HG03060 (cell line): ENCODE measurements around the gene SDR42E2.
"Not testable (repeated sequence)": the region's sequence is repeated elsewhere in the genome, so short reads cannot be mapped to it uniquely, and the experiment has no call there.

Source experiments
- ATAC-seq: cut with Tn5 transposase; IDR thresholded peaks from one replicate; pipeline ENCODE4 v1.9.1; 2021; ENCODE audit warnings: low read depth, moderate number of reproducible peaks; ENCODE audit not compliant: unreplicated experiment

SDR42E2 gene

GRCh38 chr16:22161999-22162655 lies at the start of gene SDR42E2:
SDR42E2 (plus strand) TSS chr16:22162506; CDS start chr16:22165583, 3,077 bp downstream.
- ATAC-seq: no peak

DNA sequence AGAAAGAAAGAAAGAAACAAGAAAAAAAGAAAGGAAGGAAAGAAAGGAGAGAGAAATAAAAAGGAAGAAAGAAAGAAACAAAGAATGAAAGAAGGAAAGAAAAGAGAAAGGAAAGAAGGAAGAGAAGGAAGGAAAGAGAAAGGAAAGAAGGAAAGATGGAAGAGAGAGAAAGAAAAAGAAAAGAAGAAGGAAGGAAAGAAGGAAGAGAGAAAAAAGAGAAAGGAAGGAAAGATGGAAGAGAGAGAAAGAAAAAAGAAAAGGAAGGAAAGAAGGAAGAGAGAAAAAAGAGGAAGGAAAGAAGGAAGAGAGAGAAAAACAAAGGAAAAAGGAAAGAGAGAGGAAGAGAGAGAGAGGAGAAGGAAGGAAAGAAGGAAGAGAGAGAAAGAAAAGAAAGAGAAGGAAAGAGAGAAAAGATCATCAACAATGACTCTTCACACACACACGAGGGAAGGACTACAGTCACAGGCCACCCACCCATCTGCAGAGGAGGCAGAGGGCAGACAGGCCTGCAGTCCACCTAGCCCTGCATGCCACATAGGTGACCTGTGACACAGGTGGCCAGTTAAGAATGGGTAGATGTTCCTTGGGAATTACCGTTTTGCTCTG lies 46.1 kb upstream of the SDR42E2 start:
- ATAC-seq: no peak

- no peak for ATAC-seq
Measured at GRCh38 chr16:22117609-22118008, 44.7 kb upstream of the SDR42E2 start.

GRCh38 chr16:22120440-22120839 lies 41.9 kb upstream of the SDR42E2 start:
- no peak for ATAC-seq

GRCh38 chr16:22122239-22122638 lies 40.1 kb upstream of the SDR42E2 start:
- ATAC-seq: no peak

- ATAC-seq: no peak
Measured at GRCh38 chr16:22123146-22123545, 39.2 kb upstream of the SDR42E2 start.

DNA sequence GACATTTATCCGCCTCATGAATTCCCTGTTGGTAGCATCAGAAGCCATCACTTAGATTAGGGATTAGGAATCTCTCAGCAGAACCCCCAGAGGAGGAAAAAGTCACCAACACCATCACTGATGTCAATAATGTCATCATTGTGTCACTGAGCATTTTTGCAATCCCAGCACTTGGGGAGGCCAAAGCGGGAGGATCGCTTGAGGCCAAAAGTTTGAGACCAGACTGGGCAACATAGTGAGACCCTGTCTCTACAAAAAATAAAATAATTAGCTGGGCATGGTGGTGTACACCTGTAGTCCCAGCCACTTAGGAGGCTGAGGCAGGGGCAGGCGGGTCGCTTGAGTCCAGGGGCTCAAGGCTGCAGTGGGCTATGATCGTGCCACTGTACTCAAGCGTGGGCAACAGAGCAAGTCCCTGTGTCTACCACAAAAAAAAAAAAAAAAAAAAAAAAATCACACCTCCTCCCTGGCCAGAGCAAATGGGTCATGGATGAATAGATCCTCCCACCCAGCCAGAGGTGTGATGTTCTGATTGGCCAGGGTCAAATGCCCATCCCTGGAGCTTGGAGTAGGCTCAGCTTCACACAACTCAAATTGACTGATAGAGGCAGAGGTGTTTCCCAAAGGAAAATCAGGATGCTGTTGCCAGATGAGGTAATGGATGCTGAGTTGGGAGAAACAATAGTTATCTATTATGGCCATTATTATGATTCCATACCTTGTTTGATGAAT lies 38.4 kb upstream of the SDR42E2 start:
- no peak for ATAC-seq

DNA sequence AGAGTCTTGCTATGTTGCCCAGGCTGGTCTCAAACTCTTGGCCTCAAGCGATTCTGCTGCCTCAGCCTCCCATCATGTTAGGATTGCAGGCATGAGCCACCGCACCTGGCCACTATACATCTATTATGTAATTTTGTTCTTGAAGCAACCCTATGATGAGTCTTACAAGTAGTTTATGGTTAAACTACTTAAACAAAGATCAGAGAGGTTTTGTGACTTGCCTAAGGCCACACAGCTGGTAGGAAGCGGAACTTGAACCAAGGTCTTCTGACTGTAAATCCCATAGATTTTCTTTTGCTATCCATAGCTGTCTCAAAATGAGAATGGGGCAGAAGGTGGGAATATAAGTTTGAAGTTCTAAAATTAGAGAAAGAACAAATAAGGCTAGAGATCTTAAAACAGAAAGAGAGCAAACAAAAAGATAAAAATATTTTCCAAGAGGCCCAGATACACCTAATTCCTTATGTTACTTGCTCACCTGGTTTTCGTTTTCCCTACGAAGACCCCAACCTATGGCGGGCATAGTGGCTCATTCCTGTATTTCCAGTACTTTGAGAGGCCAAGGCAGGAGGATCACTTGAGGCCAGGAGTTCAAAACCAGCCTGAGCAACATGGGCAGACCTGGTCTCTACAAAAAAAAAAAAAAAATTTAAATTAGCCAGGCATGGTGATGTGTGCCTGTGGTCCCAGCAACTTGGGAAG lies 37.6 kb upstream of the SDR42E2 start:
- no peak for ATAC-seq

GRCh38 chr16:22126037-22126558 lies 36.2 kb upstream of the SDR42E2 start:
- no peak for ATAC-seq

DNA sequence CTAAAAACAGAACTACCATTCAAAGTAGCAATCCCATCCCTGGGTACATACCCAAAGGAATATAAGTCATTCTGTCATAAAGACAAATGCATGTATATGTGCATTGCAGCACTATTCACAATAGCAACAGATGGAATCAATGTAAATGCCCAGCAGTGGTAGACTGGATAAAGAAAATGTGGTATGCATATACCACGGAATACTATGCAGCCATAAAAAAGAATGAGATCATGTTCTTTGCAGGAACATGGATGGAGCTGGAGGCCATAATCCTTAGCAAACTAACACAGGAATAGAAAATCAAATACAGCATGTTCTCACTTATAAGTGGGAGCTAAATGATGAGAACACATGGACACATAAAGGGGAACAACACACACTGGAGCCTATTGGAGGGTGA lies 33.8 kb upstream of the SDR42E2 start:
- not testable (repeated sequence) for ATAC-seq

DNA sequence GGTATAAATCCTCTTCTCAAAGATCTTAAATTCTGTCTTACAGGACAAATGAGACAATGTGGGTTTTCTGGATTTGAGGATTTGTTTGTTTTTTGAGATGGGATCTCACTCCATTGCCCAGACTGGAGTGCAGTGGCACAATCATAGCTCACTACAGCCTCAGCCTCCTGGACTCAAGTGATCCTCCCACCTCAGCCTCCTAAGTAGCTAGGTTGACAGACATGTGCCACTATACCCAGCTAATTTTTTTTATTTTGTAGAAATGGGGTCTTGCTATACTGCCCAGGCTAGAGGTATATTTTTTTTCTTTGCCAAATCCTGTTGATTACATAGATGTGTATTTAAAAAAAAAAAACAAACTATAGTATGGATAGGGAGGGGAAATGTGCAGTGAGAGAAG lies 31.8 kb upstream of the SDR42E2 start:
- ATAC-seq: no peak

- no peak for ATAC-seq
Measured at GRCh38 chr16:22132801-22133200, 29.5 kb upstream of the SDR42E2 start.

GRCh38 chr16:22138482-22138881 lies 23.8 kb upstream of the SDR42E2 start:
- no peak for ATAC-seq

DNA sequence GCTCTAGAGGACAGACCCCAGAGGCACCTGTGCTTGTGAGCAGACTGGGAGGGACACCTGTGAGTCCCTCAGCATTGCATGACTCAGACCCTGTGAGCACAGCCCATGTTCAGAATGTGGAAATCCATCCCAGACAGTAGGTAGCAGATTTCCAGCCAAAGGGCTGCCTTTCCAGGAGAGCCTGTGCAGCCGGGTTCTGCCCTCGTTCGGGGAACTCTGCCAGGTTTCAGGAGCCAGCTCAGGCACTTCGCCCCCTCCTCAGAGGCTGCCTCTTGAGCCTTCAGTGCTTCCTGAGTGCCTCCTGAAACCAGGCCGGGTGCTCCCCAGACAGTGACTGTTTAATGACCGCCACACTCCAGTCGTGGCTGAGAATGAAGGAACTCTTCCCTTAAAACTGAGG lies 23.3 kb upstream of the SDR42E2 start:
- ATAC-seq: no peak

DNA sequence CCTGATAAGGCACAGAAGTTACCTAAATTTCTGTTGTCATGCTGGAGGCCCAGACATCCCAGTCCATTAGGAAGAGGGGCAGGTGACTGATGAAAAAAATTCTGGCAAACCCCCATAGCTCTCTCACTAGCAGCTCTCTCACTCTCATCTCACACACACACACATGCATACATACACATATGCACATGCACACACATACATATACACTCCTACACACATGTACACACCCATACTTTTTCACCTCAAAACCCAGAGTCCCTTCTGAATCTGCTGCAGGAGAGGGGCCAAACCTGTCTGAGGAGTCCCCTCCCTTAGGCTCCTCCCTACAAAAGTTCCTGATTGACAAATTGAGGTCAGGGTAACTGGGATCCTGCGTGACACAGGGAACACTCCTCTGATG lies 22.6 kb upstream of the SDR42E2 start:
- no peak for ATAC-seq

- no peak for ATAC-seq
Measured at GRCh38 chr16:22141767-22142166, 20.5 kb upstream of the SDR42E2 start.

- no peak for ATAC-seq
Measured at GRCh38 chr16:22144520-22144919, 17.8 kb upstream of the SDR42E2 start.

DNA sequence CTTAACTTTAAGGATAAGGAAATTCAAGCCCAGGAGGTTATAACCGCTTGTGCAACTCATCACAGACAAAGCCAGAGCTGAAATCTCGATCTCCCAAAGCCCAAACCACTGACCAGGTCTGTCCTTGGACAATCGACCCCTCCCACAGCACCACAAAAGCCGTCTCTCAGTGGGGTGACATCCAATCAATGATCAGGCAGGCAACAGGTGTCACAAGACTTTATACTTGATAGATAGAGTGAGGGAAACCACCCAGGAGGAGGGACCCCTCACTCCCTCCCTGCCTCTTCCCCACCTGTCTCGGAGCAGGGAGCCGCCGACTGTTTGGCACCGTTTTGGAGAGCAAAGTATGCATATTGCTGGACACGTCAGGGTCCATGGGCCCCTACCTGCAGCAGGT lies 14.5 kb upstream of the SDR42E2 start:
- ATAC-seq: no peak

DNA sequence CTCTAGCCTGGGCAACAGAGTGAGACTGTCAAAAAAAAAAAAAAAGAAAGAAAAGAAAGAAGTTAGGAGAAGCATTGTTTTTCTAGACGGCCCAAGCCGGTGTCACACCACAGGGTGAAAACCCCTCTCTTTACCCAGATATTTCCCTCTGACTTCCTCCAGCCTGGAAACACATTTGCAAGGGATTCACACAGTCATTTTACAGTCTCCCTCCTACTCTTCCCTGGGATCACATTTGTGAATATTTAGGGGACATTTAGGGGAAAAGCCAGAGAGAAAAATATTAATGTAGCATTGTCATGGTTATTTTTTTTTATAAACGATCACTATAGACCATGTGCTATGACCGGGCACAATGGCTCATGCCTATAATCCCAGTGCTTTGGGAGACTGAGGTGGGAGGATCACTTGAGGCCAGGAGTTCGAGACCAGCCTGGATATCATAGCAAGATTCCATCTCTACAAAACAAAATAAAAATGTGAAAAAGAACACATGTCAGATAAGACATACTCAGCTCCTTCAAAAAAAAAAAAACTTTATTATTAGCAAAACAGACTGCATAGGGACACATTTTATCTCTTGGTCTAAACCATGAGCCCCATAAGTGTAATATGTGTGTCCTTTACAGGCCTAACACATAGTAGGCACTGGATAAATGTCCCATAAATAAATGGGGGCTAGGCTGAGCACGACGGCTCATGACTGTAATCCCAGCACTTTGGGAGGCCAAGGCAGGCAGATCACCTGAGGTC lies 10.9 kb upstream of the SDR42E2 start:
- no peak for ATAC-seq

- ATAC-seq: no peak
Measured at GRCh38 chr16:22152316-22152715, 10.0 kb upstream of the SDR42E2 start.
